GM12865 (cell line): Measurements from ENCODE around the gene STX2.

Experiments
- DNase-seq: peaks from one replicate; pipeline ENCODE4 v3.0.0; 2010; ENCODE audit warnings: low read depth
- H3K4me3 ChIP-seq: 2 replicates; pipeline ENCODE4 v1.5.1; 2011; ENCODE audit warnings: mild to moderate bottlenecking, low read depth, low read length, control low read depth
- TF ChIP-seq, protein P1 (sequence below): IDR thresholded peaks from 2 replicates; pipeline ENCODE4 v1.5.1; 2011; ENCODE audit warnings: low read length, control low read depth, low read depth, inconsistent platforms; ENCODE audit not compliant: insufficient read depth; ENCODE audit errors: missing control alignments

Gene STX2

GRCh38 chr12:130813436-130813835, 25.6 kb downstream of the STX2 start:
- TF ChIP-seq, protein P1, sequence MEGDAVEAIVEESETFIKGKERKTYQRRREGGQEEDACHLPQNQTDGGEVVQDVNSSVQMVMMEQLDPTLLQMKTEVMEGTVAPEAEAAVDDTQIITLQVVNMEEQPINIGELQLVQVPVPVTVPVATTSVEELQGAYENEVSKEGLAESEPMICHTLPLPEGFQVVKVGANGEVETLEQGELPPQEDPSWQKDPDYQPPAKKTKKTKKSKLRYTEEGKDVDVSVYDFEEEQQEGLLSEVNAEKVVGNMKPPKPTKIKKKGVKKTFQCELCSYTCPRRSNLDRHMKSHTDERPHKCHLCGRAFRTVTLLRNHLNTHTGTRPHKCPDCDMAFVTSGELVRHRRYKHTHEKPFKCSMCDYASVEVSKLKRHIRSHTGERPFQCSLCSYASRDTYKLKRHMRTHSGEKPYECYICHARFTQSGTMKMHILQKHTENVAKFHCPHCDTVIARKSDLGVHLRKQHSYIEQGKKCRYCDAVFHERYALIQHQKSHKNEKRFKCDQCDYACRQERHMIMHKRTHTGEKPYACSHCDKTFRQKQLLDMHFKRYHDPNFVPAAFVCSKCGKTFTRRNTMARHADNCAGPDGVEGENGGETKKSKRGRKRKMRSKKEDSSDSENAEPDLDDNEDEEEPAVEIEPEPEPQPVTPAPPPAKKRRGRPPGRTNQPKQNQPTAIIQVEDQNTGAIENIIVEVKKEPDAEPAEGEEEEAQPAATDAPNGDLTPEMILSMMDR, result peak; percentile 16
- DNase-seq, result peak; percentile 46
- peak overlapping the region; percentile 45 for H3K4me3 ChIP-seq

DNA sequence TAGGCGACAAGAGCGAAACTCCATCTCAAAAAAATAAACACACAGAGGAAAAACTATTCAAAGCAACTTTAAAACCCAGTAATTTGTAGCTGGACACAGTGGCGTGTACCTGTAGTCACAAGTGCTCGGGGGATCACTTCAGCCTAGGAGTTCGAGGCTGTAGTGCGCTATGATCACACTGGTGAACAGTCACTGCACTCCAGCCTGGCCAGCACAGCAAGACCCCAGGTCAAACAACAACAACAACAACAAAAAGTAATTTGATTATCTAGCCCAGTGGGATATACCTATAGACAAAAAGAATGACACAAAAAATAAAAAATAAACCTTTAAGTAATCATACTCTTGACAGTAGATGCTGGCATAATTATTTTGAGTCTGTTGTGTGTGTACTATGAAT, 29.3 kb downstream of the STX2 start:
- TF ChIP-seq, protein P1, result no peak
- no peak overlapping the region for H3K4me3 ChIP-seq
- no peak for DNase-seq

GRCh38 chr12:130807309-130807708, 31.7 kb downstream of the STX2 start:
- H3K4me3 ChIP-seq, result no peak overlapping the region
- DNase-seq, result no peak
- TF ChIP-seq, protein P1, result no peak

DNA sequence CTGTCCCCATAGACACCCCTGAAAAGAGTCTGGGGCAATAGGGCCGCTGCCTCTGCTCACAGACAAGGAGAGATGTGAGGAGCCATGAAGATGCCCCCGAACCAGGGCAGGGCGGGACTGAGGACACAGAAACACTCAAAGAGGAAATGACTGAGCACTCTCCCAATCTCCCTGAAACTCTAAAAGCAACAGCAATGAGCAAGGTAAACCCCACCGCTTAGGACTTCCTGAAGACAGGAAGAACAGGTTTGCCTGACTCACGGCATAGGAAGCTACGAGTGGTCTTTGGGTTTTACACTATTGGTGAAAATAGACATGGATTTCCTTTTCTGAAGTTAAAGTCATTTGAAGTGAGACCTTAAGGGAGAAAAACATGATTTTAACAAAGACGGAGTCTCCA, 32.5 kb downstream of the STX2 start:
- no peak overlapping the region for H3K4me3 ChIP-seq
- TF ChIP-seq, protein P1, result no peak
- DNase-seq, result no peak

GRCh38 chr12:130805635-130806034, 33.4 kb downstream of the STX2 start:
- DNase-seq, result no peak
- H3K4me3 ChIP-seq, result no peak overlapping the region
- TF ChIP-seq, protein P1, result no peak

DNA sequence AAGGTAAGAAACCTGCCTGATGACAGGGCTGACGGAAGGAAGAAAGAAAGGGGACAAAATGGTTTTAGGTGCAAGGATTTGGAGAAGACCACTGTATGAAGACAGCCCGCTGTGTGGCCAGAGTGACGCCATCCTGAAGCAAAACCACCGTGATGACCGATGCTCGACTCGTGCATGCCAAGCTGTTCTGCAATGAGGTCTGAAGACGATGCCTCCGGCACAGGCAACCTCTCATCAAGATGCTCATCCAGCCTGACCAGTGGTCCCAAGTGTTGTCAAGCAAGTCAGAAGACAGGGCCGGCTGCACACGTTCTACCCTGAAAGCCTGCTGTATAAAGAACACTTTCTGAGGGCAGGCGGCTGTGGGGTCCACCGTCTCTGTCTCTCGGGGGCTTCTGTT, 34.8 kb downstream of the STX2 start:
- H3K4me3 ChIP-seq, result no peak overlapping the region
- DNase-seq, result no peak
- TF ChIP-seq, protein P1, result no peak

GRCh38 chr12:130803702-130804101, 35.3 kb downstream of the STX2 start:
- DNase-seq, result no peak
- TF ChIP-seq, protein P1, result no peak
- no peak overlapping the region for H3K4me3 ChIP-seq
